ENCODE data around the gene ADAMTS17.

DNA sequence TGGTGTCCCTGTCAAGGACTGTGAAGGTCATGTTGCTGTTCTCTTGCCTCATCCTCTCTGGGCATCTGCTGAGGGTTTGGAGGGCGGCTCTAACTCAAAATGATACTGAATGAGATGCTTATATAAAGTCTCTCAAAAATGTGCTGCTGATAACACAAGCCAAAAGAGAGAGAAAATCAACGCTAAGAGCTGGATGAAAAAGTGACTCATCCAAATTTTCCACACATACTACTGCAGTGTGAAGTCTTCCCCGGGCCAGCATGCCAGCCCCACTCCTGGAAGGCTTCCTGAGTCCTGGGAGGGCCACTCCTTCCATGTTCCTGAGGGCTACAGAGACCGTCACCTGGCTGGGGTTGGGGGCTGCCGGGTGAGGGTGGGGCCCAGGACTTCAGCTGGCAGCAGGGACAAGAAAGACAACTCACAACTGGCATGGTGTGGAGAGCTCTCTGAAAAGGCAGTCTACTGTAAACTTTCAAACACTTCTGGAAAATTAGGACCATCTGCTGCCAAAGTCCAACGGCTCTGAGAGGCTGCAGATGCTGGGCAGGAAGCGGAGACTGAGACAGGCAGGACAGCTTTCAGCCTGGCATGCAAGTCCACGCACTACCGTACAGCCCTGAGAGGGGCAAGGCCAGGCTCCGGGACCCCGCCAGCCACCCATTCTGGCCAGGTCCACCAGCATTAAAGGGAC, 200.3 kb downstream of the ADAMTS17 start:
- TF ChIP-seq, protein P1, sequence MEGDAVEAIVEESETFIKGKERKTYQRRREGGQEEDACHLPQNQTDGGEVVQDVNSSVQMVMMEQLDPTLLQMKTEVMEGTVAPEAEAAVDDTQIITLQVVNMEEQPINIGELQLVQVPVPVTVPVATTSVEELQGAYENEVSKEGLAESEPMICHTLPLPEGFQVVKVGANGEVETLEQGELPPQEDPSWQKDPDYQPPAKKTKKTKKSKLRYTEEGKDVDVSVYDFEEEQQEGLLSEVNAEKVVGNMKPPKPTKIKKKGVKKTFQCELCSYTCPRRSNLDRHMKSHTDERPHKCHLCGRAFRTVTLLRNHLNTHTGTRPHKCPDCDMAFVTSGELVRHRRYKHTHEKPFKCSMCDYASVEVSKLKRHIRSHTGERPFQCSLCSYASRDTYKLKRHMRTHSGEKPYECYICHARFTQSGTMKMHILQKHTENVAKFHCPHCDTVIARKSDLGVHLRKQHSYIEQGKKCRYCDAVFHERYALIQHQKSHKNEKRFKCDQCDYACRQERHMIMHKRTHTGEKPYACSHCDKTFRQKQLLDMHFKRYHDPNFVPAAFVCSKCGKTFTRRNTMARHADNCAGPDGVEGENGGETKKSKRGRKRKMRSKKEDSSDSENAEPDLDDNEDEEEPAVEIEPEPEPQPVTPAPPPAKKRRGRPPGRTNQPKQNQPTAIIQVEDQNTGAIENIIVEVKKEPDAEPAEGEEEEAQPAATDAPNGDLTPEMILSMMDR (conservative IDR thresholded peaks at IDR 0.05; ENCODE audit: low read length), result no peak
- TF ChIP-seq EZH2phosphoT487 (IDR thresholded peaks at IDR 0.05; ENCODE audit: borderline replicate concordance), result no peak
